Ovary (tissue), 1 donor: ENCODE data around the gene NEDD9.

Experiments
- EP300 ChIP-seq: sonication (generic); formaldehyde crosslinking; IDR thresholded peaks from one replicate; pipeline ENCODE4 v1.6.1; 2017; ENCODE audit warnings: antibody characterized with exemption
- POLR2A ChIP-seq: fragments of 450-650 bp; IDR thresholded peaks from one replicate; pipeline ENCODE4 v1.6.1; 2017; ENCODE audit warnings: antibody characterized with exemption, mild to moderate bottlenecking, moderate library complexity

DNA sequence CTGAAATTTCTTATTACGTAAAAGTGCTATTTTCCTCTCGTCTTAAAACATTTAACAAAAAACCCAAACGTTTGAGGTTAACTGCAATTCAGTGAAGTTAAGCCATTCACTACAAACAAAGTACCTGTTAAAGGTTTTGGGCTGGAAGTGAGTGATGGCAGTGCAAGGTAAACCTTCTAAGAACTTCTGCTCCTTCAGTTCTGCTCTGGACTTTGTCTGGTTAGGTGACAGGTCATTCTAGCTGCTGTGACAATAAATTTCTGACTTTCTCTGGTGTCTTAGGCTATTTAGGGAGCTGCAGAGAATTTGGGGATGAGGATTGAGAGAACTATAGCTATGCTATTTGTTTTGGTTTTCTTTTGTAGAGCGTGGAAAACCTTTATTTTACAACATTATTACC, 36.5 kb upstream of the NEDD9 start:
- TF ChIP-seq EP300 = no peak
- no peak for TF ChIP-seq POLR2A
